Transverse colon (tissue), 4 donors: ENCODE data around the gene IFNA5. TPM values are rescaled to one million over a fixed set of nuclear protein-coding genes. Genes with fewer than 3 reads are reported as not detected.

ENCODE experiments used
- DNase-seq: peaks from one replicate; pipeline ENCODE4 v3.0.0-alpha.2; 2019
- H3K27ac ChIP-seq, 4 donors: fragments of 200-600 bp; sonication (generic); 2 replicates each; pipeline ENCODE4 v1.5.1; 2016 to 2018; ENCODE audit warnings: inconsistent platforms in 4 of 4
- H3K27me3 ChIP-seq: fragments of 200-600 bp; sonication (generic); 2 replicates; pipeline ENCODE4 v1.5.1; 2017; ENCODE audit warnings: inconsistent platforms
- H3K36me3 ChIP-seq, 4 donors: fragments of 200-600 bp; sonication (generic); 2 replicates each; pipeline ENCODE4 v1.5.1; 2017 to 2019; ENCODE audit warnings: inconsistent platforms in 4 of 4
- H3K4me1 ChIP-seq, 4 donors: fragments of 200-600 bp; sonication (generic); 2 replicates each; pipeline ENCODE4 v1.5.1; 2017 to 2020; ENCODE audit warnings: inconsistent platforms in 4 of 4
- H3K4me3 ChIP-seq, 4 donors: fragments of 200-600 bp; sonication (generic); 1 replicate in 1 of 4; 2 replicates in 3 of 4; pipeline versions ENCODE4 v1.5.1 to v1.6.1; 2017 to 2019; ENCODE audit warnings: inconsistent platforms in 4 of 4
- H3K9me3 ChIP-seq, 2 donors: fragments of 200-600 bp; sonication (generic); 2 replicates each; pipeline ENCODE4 v1.5.1; 2017 to 2019; ENCODE audit warnings: inconsistent platforms in 2 of 2
- CTCF ChIP-seq, 5 experiments: fragments of 200-600 bp in 3 of 5; fragments of 450-650 bp in 2 of 5; sonication (generic) in 3 of 5; IDR thresholded peaks; 1 replicate in 2 of 5; 2 replicates in 3 of 5; pipeline ENCODE4 v1.5.1; 2016 to 2017; ENCODE audit warnings: antibody characterized with exemption in 5 of 5, inconsistent platforms in 3 of 5, mild to moderate bottlenecking in 2 of 5, moderate library complexity in 1 of 5
- EP300 ChIP-seq: sonication (generic); formaldehyde crosslinking; IDR thresholded peaks from one replicate; pipeline ENCODE4 v1.6.1; 2017; ENCODE audit warnings: antibody characterized with exemption, low read depth
- POLR2A ChIP-seq: fragments of 450-650 bp; IDR thresholded peaks from one replicate; pipeline ENCODE4 v1.6.1; 2016; ENCODE audit warnings: antibody characterized with exemption, mild to moderate bottlenecking, moderate library complexity
- POLR2AphosphoS5 ChIP-seq, 3 donors: sonication (generic); formaldehyde crosslinking; IDR thresholded peaks; one replicate each; pipeline ENCODE4 v1.6.1; 2016; ENCODE audit warnings: antibody characterized with exemption in 3 of 3
- WGBS, 2 donors: methylation state at CpG; one replicate each; pipeline ENCODE4 v1.1.5; 2018; ENCODE audit warnings: low coverage in 1 of 2; 5-methylcytosine and 5-hydroxymethylcytosine counted together
- in situ Hi-C, 4 donors: fragments of 200-750 bp; cut with MboI; loops; one replicate each; pipeline versions ENCODE4 v1.15.0 to v1.15.1; 2017; ENCODE audit warnings: low sequenced_read_pairs in 3 of 4, low pct_ligation_motif_present in 1 of 4, low pct_unique_long_range_greater_than_20kb in 1 of 4
- intact Hi-C: fragments of 100-400 bp; cut with DNase I; formaldehyde crosslinking; loops from one replicate; pipeline ENCODE4 v1.15.1; 2023; ENCODE audit warnings: low total_unique reads
- total RNA-seq, 4 donors: library from RNA; depleted of rRNA; stranded (reverse); fragments of >200 nt; gene quantifications; one replicate each; pipeline ENCODE4 v1.1.0, GENCODE V29; 2016

The IFNA5 gene
- total RNA-seq, 4 donors from 2014 or later, result not detected

GRCh38 chr9:21334701-21335632, 29.9 kb upstream of the IFNA5 start, which contains the start of gene KLHL9:
KLHL9 (minus strand) TSS chr9:21335404; CDS start chr9:21334859, 545 bp downstream.
- in situ Hi-C loops (no loop called here), intact Hi-C loops (no loop called here)
- H3K4me1 ChIP-seq, result peaks cover 6 to 52% (median 34%) of the 10 kb centered on the region in 4 donors
- no peaks in the 10 kb centered on the region for H3K27me3 ChIP-seq
- DNase-seq, result peak; percentile 94
- H3K9me3 ChIP-seq, result no peaks in the 10 kb centered on the region
- no peaks in the 10 kb centered on the region for H3K36me3 ChIP-seq
- H3K27ac ChIP-seq, result peak within 1 kb of the TSS; percentile 91 to 96 (median 94)
- no peak for TF ChIP-seq EP300
- TF ChIP-seq POLR2A, result peak; percentile 69
- TF ChIP-seq POLR2AphosphoS5 (IDR thresholded peaks at IDR 0.05), result peak; percentile 59 to 83 (median 77)
- TF ChIP-seq CTCF (IDR thresholded peaks at IDR 0.05), result no peak
- 0 to 1% methylated on average over 5 to 37 of the region's 55 CpGs for WGBS, 2 donors
- peak within 1 kb of the TSS; percentile 44 to 82 (median 68) for H3K4me3 ChIP-seq

GRCh38 chr9:21333226-21333625, 28.1 kb upstream of the IFNA5 start:
- H3K27me3 ChIP-seq, result no peaks in the 10 kb centered on the region
- peak overlapping the region in 1 of 4 donors; percentile 67 for H3K4me3 ChIP-seq
- DNase-seq, result no peak
- no peak overlapping the region for H3K27ac ChIP-seq
- intact Hi-C loops, result no loop called here
- H3K36me3 ChIP-seq, result no peaks in the 10 kb centered on the region
- 97% methylated on average over 2 of the region's 2 CpGs; no CpG with 5 or more reads in 1 of the 2 donors for WGBS, 2 donors
- H3K4me1 ChIP-seq, result peaks cover 6 to 68% (median 38%) of the 10 kb centered on the region in 4 donors
- in situ Hi-C loops, result no loop called here
- no peak for TF ChIP-seq POLR2AphosphoS5 (IDR thresholded peaks at IDR 0.05)
- no peak for TF ChIP-seq CTCF (IDR thresholded peaks at IDR 0.05)
- no peak for TF ChIP-seq EP300
- no peak for TF ChIP-seq POLR2A
- H3K9me3 ChIP-seq, result no peaks in the 10 kb centered on the region

- DNase-seq, result no peak
- WGBS, 2 donors, result 53 to 64% methylated on average over 5 of the region's 5 CpGs
- in situ Hi-C loops (no loop called here), intact Hi-C loops (no loop called here)
- no peak overlapping the region for H3K4me3 ChIP-seq
- peaks cover 6 to 82% (median 38%) of the 10 kb centered on the region in 4 donors for H3K4me1 ChIP-seq
- H3K27ac ChIP-seq, result no peak overlapping the region
- H3K27me3 ChIP-seq, result no peaks in the 10 kb centered on the region
- TF ChIP-seq POLR2A (no peak), CTCF (IDR thresholded peaks at IDR 0.05) (no peak), EP300 (no peak), POLR2AphosphoS5 (IDR thresholded peaks at IDR 0.05) (no peak)
- no peaks in the 10 kb centered on the region for H3K36me3 ChIP-seq
- no peaks in the 10 kb centered on the region for H3K9me3 ChIP-seq
Measured at GRCh38 chr9:21331676-21332402, 26.7 kb upstream of the IFNA5 start.
